GM18868 (cell line): ENCODE results near the gene ATP1A2.

ENCODE experiments used
- ATAC-seq: cut with Tn5 transposase; IDR thresholded peaks from one replicate; pipeline ENCODE4 v1.9.1; 2021; ENCODE audit warnings: mild to moderate bottlenecking, moderate library complexity; ENCODE audit not compliant: unreplicated experiment

ATP1A2 gene

DNA sequence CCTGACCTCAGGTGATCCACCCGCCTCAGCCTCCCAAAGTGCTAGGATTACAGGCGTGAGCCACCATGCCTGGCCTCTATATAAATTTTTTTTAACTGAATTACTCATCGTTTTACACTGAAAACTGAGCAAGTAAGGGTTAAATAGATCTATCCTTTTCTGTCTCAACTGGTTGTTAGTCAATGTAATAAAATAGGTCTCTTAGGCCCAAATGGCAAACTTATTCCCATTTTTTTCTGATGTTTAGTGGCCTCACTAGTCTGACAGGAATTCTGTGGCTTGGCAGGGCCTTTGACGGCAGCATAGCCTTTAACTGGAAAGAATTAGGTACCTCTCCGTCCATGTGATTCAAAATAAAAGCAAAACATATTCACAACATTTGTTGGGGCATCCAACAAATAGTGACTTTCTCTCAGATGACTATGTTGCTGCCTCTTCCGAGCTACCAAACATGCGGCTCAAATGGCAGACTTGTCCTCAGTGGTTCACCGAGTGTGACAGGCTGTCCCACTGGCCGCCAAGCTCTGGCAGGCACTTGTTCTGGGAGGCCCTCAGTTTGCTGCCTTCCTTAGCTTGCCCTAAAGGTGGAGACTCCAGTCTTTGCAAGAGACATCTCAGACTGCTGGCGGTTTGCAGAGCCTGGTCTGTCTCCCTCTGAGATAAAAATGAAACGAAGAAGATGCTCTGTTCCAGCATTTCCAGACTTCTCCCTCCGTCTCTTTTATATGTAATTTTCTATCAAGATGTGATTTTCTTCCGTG lies 53.2 kb downstream of the ATP1A2 start:
- no peak for ATAC-seq

DNA sequence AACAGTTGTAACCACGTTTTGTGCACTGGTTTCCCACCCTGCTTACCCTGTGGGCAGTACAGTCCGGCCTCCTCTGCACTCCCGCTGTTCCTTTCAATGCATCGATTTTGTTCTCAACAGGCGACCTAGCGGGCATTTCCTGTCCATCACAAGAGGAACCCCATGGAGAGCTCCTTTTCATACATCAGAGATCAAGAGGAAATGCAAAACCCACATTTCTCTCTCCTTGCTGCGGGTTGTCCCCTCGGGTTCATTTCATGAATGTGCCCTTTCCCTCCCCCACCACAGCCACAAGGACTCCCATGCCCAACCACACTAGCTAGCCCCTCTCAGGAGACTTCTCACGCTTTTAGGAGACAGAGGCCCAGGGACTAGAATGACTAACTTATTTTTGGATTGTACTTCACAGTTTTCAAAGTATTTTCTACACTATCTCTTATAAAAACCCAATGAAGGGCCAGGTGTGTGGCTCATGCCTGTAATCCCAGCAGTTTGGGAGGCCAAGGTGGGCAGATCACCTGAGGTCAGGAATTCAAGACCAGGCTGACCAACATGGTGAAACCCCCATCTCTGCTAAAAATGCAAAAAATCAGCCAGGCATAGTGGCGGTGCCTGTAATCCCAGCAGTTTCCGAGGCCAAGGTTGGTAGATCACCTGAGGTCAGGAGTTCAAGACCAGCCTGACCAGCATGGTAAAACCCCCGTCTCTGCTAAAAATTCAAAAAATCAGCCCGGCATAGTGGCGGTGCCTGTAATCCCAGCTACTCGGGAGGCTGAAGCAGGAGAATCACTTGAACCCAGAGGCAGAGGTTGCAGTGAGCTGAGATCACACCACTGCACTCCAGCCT lies 54.2 kb downstream of the ATP1A2 start:
- ATAC-seq = peak; percentile 85

DNA sequence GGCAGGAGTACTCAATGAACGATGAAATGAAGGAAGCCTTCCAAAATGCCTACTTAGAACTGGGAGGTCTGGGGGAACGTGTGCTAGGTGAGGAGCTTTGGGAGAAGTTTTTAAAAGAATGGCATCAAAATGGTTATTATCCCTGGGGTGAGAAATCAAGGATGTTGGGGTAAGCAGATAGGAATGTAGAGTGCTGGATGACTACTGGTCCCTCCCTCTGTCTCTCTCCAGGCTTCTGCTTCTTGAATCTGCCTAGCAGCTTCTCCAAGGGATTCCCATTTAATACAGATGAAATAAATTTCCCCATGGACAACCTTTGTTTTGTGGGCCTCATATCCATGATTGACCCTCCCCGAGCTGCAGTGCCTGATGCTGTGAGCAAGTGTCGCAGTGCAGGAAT lies 55.8 kb downstream of the ATP1A2 start:
- no peak for ATAC-seq

DNA sequence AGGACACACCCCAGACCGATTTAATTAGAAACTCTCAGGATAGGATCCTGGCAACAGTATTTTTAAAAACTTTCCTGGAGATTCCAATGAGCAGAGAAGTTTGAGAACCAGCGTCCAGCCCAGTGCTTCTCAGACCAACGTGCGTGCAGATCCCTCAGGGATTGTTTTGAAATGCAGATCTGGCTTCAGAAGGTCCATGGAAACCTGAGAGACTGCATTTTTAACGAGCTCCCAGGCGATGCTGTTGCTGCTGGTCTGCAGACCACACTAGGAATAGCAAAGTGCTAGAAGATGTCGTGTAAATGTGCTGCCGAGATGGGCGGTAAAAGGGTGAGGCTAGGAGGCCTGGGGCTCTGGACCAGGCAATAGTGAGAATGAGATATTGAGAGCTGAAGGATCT lies 56.4 kb downstream of the ATP1A2 start:
- ATAC-seq = no peak

DNA sequence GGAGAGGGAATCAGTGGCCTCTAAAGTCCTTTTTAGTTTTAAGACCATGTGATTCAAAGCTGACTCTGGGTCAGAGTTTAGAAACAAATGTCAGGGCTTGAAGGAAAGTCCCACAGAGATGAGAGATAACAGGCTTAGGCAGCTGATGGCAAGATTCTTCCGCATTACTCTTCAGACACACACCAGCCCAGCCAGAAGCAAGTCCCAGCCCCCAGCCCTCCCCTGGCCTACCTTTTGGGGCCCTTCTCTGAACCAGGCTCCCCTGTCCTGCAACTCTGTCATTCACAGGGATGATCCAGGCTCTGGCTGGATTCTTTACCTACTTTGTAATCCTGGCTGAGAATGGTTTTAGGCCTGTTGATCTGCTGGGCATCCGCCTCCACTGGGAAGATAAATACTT lies 61.7 kb downstream of the ATP1A2 start:
- peak; percentile 50 for ATAC-seq

DNA sequence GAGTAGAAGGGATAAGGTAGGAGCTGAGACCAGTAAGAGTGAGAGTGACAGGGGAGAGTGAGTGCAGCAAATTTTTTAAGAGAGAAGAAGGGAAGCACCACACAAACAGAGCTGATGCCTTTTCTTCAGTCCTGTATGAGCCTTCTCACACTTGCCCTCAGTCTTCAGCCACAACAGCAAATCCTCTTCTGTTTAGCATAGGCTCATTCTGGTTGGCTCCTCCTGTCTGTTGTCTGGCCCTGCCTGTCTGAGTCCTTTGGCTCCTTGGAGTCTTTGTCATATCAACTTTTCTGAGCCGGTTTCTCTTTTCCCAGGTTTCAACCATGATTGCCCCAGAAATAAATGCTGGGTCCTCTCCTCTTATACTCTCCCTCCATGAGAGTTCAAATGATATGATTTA lies 62.1 kb downstream of the ATP1A2 start:
- no peak for ATAC-seq

DNA sequence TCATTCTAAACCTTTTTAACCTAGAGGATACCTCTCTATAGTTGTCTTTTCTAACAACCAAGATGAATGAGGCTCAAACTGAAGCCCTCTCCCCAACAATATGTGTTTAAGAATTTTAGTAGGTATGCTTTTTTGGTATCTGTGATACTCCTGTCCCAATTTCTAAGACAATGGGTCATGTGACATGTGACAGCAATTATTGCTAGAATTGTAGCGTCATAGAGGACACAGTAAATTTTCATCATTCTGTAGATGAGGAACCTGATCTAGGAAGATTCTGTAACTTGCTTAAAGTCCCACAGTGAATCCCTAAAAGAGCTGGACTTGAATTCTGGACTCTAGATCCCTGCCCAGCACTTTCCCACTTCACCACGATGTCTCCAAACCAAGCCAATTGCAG lies 63.2 kb downstream of the ATP1A2 start:
- ATAC-seq = no peak

DNA sequence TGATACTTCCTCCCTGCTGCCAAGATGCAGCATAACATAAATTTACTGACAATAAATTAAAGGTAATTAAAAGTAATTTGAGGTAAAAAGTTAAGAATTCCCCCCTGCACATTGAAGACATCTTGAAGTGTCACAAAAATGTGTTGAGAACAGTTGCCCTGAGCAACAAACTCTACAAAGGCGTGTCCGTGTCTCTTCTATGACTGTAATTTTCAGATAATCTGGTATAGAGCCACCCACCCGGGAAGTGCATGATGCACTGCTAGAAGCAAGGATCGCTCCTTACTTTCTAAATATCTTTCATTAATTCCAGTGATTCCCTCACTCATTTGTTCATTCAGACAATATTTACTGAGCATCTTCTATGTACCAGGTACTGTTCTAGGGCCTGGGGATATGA lies 63.8 kb downstream of the ATP1A2 start:
- ATAC-seq = no peak

DNA sequence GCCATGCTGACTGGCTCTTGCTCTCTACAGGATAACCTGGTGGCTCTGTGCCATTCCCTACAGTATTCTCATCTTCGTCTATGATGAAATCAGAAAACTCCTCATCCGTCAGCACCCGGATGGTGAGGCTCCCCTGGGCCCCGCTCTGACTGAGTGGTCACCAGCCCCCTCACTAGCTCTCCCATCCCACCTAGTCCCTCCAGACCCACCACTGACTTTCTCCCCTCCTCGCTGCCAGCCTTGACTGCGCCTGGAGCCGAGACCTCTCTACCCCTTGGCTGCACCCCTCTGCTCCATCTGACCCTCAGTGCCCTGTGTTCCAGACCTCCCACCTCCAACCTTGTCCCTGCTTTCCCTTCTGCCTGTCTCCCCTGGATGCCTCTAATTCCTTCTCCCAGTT lies 70.7 kb downstream of the ATP1A2 start:
- no peak for ATAC-seq

DNA sequence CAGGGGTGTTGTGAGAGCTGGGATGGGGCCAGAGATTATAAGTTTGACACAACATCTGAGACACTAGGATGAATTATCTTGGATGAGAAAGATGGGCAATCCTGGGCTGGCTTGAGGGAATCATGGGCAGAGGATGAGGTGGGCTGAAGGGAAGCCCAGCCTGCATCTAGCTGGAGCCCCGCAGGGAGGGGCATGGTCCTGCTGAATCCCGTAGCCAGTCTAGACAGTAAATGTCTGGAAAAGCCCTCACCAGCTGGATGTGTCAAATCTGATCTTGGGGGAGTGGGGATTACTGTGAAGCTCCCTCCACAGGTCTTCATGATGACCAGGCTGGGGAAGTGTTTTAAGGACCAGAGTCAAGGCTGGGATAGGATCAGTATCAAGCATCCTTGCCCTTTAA lies 71.2 kb downstream of the ATP1A2 start:
- no peak for ATAC-seq

DNA sequence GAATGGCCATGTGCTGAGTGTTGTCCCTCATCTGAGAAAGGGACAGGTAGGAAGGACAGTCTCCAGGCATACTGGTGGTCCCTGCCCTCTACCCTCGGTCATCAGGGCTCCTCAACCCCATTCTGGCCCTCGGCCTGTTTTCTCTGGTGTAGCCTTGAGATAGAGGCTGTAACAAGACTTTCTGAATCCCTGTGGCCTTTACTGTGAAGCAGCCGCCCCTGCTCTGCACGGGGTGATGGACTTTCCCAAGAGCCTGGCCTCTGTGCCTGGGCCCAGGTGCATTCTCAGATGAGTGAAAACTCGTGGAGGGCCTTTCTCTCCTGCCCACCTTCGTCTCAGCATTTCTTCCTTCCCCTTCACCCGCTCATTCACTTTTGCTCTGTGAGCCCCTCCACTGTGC lies 71.8 kb downstream of the ATP1A2 start:
- ATAC-seq = no peak

DNA sequence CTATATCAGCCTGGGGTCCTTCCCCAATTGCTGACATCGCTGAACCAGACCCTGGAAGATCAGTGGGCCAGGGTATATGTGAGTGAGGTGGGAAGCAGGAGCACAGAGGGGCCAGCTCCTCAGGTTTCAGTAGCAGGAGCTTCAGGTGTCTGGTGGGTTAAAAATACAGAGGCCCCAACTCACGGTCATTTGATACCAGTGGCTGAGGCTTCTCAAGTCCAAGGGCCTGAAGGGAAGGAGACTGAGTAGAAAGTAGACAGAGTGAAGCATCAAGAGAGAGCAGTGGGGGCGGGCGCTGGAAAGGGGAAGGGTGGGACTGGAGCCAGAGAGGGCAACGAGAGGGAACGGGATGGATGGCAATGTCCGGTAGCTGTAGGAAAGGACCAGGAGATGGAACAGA lies 72.8 kb downstream of the ATP1A2 start:
- ATAC-seq = no peak

DNA sequence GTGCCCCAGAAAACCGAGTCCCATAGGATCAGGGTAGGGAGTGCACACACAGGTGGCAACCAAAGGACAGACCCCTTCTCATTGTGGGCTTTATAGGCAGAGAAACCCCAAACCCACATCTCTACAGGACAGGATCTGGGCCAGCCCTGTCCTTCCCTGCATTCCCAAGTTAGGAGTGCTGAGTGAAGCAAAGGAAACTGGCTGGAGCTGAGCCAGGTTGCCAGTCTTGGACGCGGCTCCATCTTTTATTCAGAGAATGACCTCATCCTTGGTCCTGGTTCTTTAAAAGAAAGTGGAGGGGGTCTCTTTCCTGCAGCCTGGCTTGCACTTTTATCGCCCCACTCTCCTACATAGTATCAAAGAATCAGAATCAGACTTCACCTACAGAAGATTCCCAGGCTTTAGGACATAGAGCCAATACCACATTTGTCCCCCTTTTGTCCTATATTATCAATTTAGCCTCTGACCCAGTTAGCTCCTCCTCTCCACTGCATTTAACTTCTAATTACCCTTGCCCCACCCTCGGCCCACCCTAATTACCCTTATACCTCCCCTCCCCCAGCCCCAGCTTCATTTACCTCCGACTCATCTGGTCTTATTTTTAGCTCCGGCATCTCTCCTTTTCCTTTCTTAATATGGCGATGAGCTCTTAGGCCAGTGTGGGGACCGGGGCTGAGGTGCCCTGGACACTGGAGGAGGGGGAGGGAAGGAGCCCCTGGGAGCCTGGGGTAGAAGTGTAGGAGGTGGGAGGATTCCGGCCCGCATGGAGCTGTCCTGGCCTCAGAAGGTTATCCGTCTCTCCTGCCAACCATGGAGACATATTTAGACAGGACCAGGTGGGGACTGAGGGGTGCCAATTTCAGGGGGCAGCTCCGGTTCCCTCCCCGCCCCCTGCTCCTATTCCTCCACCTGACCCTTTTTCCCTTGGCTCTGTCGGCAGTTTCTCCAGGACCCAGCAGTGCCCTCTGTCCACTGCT lies 74.4 kb downstream of the ATP1A2 start, which contains the start of gene CASQ1:
Gene CASQ1, plus strand, starts transcription at position 927 of the 977 bp plus-strand sequence. CDS start 177 bp downstream, outside the sequence.
- ATAC-seq = no peak

DNA sequence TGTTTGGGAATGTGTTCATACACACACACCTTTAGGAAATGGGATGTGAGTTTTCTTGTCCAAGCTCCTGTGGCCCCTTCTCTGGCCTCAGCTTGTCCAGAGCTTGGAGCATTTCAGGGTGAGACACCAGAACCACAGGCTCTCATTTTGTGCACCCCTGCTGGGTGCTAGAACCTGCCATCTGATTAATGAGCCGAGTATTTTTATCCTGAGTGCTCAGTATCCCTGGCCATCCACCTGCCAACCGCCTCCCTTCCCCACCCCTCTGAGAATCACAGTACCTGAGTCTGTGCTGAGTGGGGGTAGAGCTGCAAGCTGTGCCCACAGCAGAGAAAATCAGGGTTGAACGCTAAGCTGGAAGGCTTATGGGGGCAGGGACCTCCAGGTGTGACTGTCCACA lies 76.2 kb downstream of the ATP1A2 start:
- no peak for ATAC-seq

DNA sequence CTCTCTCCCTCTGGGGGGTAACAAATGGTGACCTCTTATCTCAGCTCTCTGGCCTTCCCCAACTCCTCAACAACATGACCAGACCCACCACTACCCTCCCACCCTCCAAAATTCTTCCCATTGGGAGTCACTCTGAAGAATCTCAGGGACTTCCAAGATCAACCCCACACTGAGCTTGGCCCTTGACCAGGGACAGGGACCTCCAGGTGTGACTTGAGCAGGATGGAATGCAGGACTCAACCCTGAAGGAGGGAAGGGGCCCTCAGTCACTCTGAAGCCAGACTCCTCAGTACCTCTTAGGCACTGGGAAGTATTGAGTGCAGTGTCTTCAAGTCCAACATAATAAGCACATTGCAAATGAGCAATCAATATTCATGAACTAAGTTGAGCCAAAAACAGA lies 76.7 kb downstream of the ATP1A2 start:
- ATAC-seq = no peak
